Upper lobe of left lung (tissue), 4 donors: ENCODE measurements around the gene NDUFA6.
"Not testable (repeated sequence)": the region's sequence is repeated elsewhere in the genome, so short reads cannot be mapped to it uniquely, and the experiment has no call there.

Experiments used
- CTCF ChIP-seq, 6 experiments: fragments of 450-650 bp in 4 of 6; fragments of 200-600 bp in 2 of 6; sonication (generic) in 2 of 6; IDR thresholded peaks; one replicate each; pipeline ENCODE4 v1.5.1; 2016 to 2019; ENCODE audit warnings: antibody characterized with exemption in 6 of 6
- POLR2A ChIP-seq, 4 donors: fragments of 450-650 bp; IDR thresholded peaks; one replicate each; pipeline ENCODE4 v1.5.1; 2016 to 2017; ENCODE audit warnings: antibody characterized with exemption in 4 of 4, mild to moderate bottlenecking in 2 of 4

GRCh38 chr22:42139508-42139907 lies 48.9 kb upstream of the NDUFA6 start:
- not testable (repeated sequence) for TF ChIP-seq CTCF, POLR2A (IDR thresholded peaks at IDR 0.05)
